Activated naive CD4-positive, alpha-beta T cell treated with anti-CD3 and anti-CD28 coated beads, Interleukin-2, amount 50 U/mL, for 72 hours (primary cell): ENCODE results near the gene PCBP3. TPM values are rescaled to one million over a fixed set of nuclear protein-coding genes. Genes with fewer than 3 reads are reported as not detected.

Experiments
- ATAC-seq, 2 donors: fragments of 150-1000 bp; cut with Tn5 transposase; 2 replicates each; pipeline ENCODE4 v1.10.0; 2021; ENCODE audit warnings: mild to moderate bottlenecking in 2 of 2, moderate library complexity in 2 of 2
- DNase-seq, 2 donors: peaks; one replicate each; pipeline ENCODE4 v3.0.0; 2021 to 2022; ENCODE audit warnings: low spot score in 2 of 2
- H3K27ac Mint-ChIP-seq, 2 donors: one replicate each; pipeline ENCODE4 v1.8.0; 2022; ENCODE audit warnings: mild to moderate bottlenecking in 2 of 2, mixed read lengths in 2 of 2
- H3K36me3 Mint-ChIP-seq, 2 donors: one replicate each; pipeline ENCODE4 v1.8.0; 2022; ENCODE audit warnings: mixed read lengths in 2 of 2
- H3K9me3 Mint-ChIP-seq, 2 donors: one replicate each; pipeline ENCODE4 v1.8.0; 2022; ENCODE audit warnings: mixed read lengths in 2 of 2
- total RNA-seq, 2 donors: library from RNA; stranded (reverse); gene quantifications; one replicate each; pipeline ENCODE4 v1.2.3, GENCODE V29; 2022

Gene PCBP3
- total RNA-seq, 2 donors from 2014 or later = 19.7 to 26.3 TPM

GRCh38 chr21:45982092-45982757 is 338.7 kb downstream of the PCBP3 start:
- Mint-ChIP-seq H3K9me3 (no peaks in the 10 kb centered on the region), H3K36me3 (no peaks in the 10 kb centered on the region), H3K27ac (no peak overlapping the region)
- peak in 1 of 2 donors; percentile 51 for DNase-seq
- peak; percentile 16 to 24 for ATAC-seq

GRCh38 chr21:45982758-45983648 is 339.5 kb downstream of the PCBP3 start:
- Mint-ChIP-seq H3K27ac (no peak overlapping the region), H3K36me3 (no peaks in the 10 kb centered on the region), H3K9me3 (no peaks in the 10 kb centered on the region)
- ATAC-seq = no peak
- DNase-seq = peak in 1 of 2 donors; percentile 55

- Mint-ChIP-seq H3K9me3 (no peaks in the 10 kb centered on the region), H3K27ac (no peak overlapping the region), H3K36me3 (no peaks in the 10 kb centered on the region)
- ATAC-seq = no peak
- DNase-seq = no peak
Observed at GRCh38 chr21:45983649-45983965, 340.1 kb downstream of the PCBP3 start.

- DNase-seq = peak in 1 of 2 donors; percentile 55
- Mint-ChIP-seq H3K36me3 (no peaks in the 10 kb centered on the region), H3K27ac (peak overlapping the region in 1 of 2 donors; percentile 71)
Observed at GRCh38 chr21:45983981-45984551, 340.5 kb downstream of the PCBP3 start.

GRCh38 chr21:45984584-45985095 is 341.1 kb downstream of the PCBP3 start:
- H3K27ac Mint-ChIP-seq = peak overlapping the region in 1 of 2 donors; percentile 71
- no peaks in the 10 kb centered on the region for H3K36me3 Mint-ChIP-seq
- ATAC-seq = no peak
- no peaks in the 10 kb centered on the region for H3K9me3 Mint-ChIP-seq
- no peak for DNase-seq

More at GRCh38 chr21:45983981-45984551, 340.5 kb downstream of the PCBP3 start:
- H3K9me3 Mint-ChIP-seq = no peaks in the 10 kb centered on the region
- no peak for ATAC-seq

- no peaks in the 10 kb centered on the region for H3K9me3 Mint-ChIP-seq
- DNase-seq (peak in 1 of 2 donors; percentile 54), ATAC-seq (no peak)
- H3K36me3 Mint-ChIP-seq = no peaks in the 10 kb centered on the region
- H3K27ac Mint-ChIP-seq = peak overlapping the region in 1 of 2 donors; percentile 71
Observed at GRCh38 chr21:45985471-45986315, 342.2 kb downstream of the PCBP3 start.

GRCh38 chr21:45986316-45987051 is 343.0 kb downstream of the PCBP3 start:
- ATAC-seq (no peak), DNase-seq (peak in 1 of 2 donors; percentile 52)
- Mint-ChIP-seq H3K36me3 (no peaks in the 10 kb centered on the region), H3K27ac (no peak overlapping the region), H3K9me3 (no peaks in the 10 kb centered on the region)

GRCh38 chr21:45987121-45987711 is 343.7 kb downstream of the PCBP3 start:
- ATAC-seq (no peak), DNase-seq (no peak)
- H3K36me3 Mint-ChIP-seq = no peaks in the 10 kb centered on the region
- H3K27ac Mint-ChIP-seq = no peak overlapping the region
- H3K9me3 Mint-ChIP-seq = no peaks in the 10 kb centered on the region

GRCh38 chr21:45988366-45989347 is 345.1 kb downstream of the PCBP3 start:
- peak in 1 of 2 donors; percentile 46 for DNase-seq
- no peak overlapping the region for H3K27ac Mint-ChIP-seq

GRCh38 chr21:45989355-45990048 is 346.0 kb downstream of the PCBP3 start:
- Mint-ChIP-seq H3K36me3 (no peaks in the 10 kb centered on the region), H3K9me3 (no peaks in the 10 kb centered on the region), H3K27ac (no peak overlapping the region)
- ATAC-seq (no peak), DNase-seq (no peak)

More at GRCh38 chr21:45988366-45989347, 345.1 kb downstream of the PCBP3 start:
- Mint-ChIP-seq H3K9me3 (no peaks in the 10 kb centered on the region), H3K36me3 (no peaks in the 10 kb centered on the region)
- ATAC-seq = no peak

- ATAC-seq = no peak
- Mint-ChIP-seq H3K9me3 (no peaks in the 10 kb centered on the region), H3K27ac (no peak overlapping the region), H3K36me3 (no peaks in the 10 kb centered on the region)
- DNase-seq = no peak
Observed at GRCh38 chr21:45990049-45990711, 346.7 kb downstream of the PCBP3 start.

GRCh38 chr21:45990741-45991605 is 347.4 kb downstream of the PCBP3 start:
- Mint-ChIP-seq H3K36me3 (no peaks in the 10 kb centered on the region), H3K9me3 (no peaks in the 10 kb centered on the region), H3K27ac (no peak overlapping the region)
- DNase-seq (no peak), ATAC-seq (no peak)
